ENCODE measurements around the gene VEGFC.

Gene VEGFC

DNA sequence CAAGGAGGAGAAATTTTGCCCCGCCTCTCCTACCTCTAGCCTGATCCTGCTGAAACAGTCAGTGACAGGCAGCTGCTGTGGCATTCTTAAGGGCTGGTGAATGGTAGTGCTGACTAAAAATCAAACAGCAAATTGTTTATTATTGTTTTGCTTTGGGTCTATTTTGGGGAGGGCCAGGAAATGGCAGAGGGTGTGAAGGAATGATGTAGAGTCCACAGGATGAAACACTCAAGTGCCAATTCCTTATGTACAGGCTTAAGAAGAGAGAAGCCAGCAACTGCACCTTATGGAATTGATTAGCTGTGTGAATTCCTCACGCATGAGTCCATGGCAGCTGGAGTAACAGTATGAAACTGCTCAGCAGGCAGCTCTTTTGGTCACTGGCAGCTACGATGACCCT is 39.7 kb downstream of the VEGFC start:
- H3F3A ChIP-seq (ENCODE audit: insufficient read depth, low read length), result no peaks in the 10 kb centered on the region
- no peaks in the 10 kb centered on the region for H3K36me3 ChIP-seq (ENCODE audit: insufficient read depth, low read length)
- no peaks in the 10 kb centered on the region for H3K4me1 ChIP-seq (ENCODE audit: insufficient read depth, low read length, severe bottlenecking)
- TF ChIP-seq EZH2 (IDR thresholded peaks at IDR 0.05; ENCODE audit: borderline replicate concordance, low read length), result no peak
- TF ChIP-seq, protein P1, sequence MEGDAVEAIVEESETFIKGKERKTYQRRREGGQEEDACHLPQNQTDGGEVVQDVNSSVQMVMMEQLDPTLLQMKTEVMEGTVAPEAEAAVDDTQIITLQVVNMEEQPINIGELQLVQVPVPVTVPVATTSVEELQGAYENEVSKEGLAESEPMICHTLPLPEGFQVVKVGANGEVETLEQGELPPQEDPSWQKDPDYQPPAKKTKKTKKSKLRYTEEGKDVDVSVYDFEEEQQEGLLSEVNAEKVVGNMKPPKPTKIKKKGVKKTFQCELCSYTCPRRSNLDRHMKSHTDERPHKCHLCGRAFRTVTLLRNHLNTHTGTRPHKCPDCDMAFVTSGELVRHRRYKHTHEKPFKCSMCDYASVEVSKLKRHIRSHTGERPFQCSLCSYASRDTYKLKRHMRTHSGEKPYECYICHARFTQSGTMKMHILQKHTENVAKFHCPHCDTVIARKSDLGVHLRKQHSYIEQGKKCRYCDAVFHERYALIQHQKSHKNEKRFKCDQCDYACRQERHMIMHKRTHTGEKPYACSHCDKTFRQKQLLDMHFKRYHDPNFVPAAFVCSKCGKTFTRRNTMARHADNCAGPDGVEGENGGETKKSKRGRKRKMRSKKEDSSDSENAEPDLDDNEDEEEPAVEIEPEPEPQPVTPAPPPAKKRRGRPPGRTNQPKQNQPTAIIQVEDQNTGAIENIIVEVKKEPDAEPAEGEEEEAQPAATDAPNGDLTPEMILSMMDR (IDR thresholded peaks at IDR 0.05; ENCODE audit: low read length), result no peak
- no peaks in the 10 kb centered on the region for H3K9me2 ChIP-seq (ENCODE audit: low read depth, low read length)
- no peaks in the 10 kb centered on the region for H3K27me3 ChIP-seq (ENCODE audit: insufficient read depth, low read length)
- no peak overlapping the region for H3K27ac ChIP-seq (ENCODE audit: low read depth, low read length, poor library complexity, severe bottlenecking)
- no peak overlapping the region for H3K4me3 ChIP-seq (ENCODE audit: low read depth, low read length, poor library complexity, severe bottlenecking)
- no peak overlapping the region for H2AFZ ChIP-seq (ENCODE audit: low read length)
- no peaks in the 10 kb centered on the region for H4K20me1 ChIP-seq (ENCODE audit: insufficient read depth, low read length)
- H3K9me3 ChIP-seq (ENCODE audit: low read length), result no peaks in the 10 kb centered on the region
- H3K4me2 ChIP-seq (ENCODE audit: low read length), result no peak overlapping the region
- no peaks in the 10 kb centered on the region for H3K79me2 ChIP-seq (ENCODE audit: insufficient read depth, low read length)
- no peak overlapping the region for H3K9ac ChIP-seq (ENCODE audit: low read length)

DNA sequence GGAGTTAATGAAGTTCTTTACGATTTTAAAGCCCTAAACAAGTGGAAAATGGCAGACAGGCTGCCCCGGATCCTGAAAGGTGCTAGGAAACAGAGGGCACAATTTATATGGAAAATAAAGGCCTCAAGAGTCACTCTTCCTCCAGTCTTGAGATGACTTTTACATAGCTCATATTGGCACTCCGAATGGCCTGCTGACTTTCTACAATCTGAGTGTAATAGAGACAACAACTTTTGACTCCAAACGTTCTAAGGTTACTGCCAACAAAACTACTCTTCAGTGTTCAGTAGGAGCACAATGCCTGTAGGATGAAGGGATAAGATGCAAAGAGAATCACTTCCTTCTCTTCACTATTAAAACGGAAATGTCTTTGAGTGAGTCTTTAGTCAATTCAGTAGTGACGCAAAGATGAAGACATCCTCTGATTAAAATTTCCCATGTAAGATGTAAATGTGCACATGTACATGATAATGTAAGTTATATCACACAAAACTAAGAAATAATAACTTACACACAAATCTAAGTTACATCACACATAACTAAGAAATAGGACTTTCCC is 40.5 kb downstream of the VEGFC start:
- Histone ChIP-seq H2AFZ (ENCODE audit: low read length) (no peak overlapping the region), H3K9ac (ENCODE audit: low read length) (no peak overlapping the region), H3K9me2 (ENCODE audit: low read depth, low read length) (no peaks in the 10 kb centered on the region), H3F3A (ENCODE audit: insufficient read depth, low read length) (no peaks in the 10 kb centered on the region), H3K4me1 (ENCODE audit: insufficient read depth, low read length, severe bottlenecking) (no peaks in the 10 kb centered on the region), H3K4me2 (ENCODE audit: low read length) (no peak overlapping the region), H3K27ac (ENCODE audit: low read depth, low read length, poor library complexity, severe bottlenecking) (no peak overlapping the region), H3K36me3 (ENCODE audit: insufficient read depth, low read length) (no peaks in the 10 kb centered on the region), H3K9me3 (ENCODE audit: low read length) (no peaks in the 10 kb centered on the region), H3K4me3 (ENCODE audit: low read depth, low read length, poor library complexity, severe bottlenecking) (no peak overlapping the region), H4K20me1 (ENCODE audit: insufficient read depth, low read length) (no peaks in the 10 kb centered on the region), H3K79me2 (ENCODE audit: insufficient read depth, low read length) (no peaks in the 10 kb centered on the region), H3K27me3 (ENCODE audit: insufficient read depth, low read length) (no peaks in the 10 kb centered on the region)
- TF ChIP-seq, protein P1 (IDR thresholded peaks at IDR 0.05; ENCODE audit: low read length), result no peak
- no peak for TF ChIP-seq EZH2 (IDR thresholded peaks at IDR 0.05; ENCODE audit: borderline replicate concordance, low read length)

DNA sequence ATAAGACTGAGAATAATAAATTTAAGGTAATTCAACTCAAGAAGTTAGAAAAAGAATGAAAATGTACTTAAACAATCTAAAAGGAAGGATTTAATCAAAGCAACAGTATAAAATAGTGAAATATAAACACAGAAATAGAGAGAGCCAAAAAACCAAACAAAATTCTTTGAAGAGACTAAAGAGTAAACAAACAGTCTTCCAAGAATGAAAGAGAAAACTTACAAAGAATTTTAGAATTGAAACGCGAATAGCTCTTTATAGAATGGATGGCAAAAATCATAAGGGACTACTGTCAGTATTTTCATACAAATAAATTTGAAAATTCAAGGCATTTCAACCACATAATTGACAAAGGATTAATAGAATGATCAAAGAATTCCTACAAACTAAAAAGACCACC is 41.7 kb downstream of the VEGFC start:
- no peak overlapping the region for H3K9ac ChIP-seq (ENCODE audit: low read length)
- H4K20me1 ChIP-seq (ENCODE audit: insufficient read depth, low read length), result no peaks in the 10 kb centered on the region
- H3F3A ChIP-seq (ENCODE audit: insufficient read depth, low read length), result no peaks in the 10 kb centered on the region
- TF ChIP-seq EZH2 (IDR thresholded peaks at IDR 0.05; ENCODE audit: borderline replicate concordance, low read length), result no peak
- TF ChIP-seq, protein P1 (IDR thresholded peaks at IDR 0.05; ENCODE audit: low read length), result no peak
- no peak overlapping the region for H3K4me3 ChIP-seq (ENCODE audit: low read depth, low read length, poor library complexity, severe bottlenecking)
- H3K9me2 ChIP-seq (ENCODE audit: low read depth, low read length), result no peaks in the 10 kb centered on the region
- no peaks in the 10 kb centered on the region for H3K27me3 ChIP-seq (ENCODE audit: insufficient read depth, low read length)
- no peaks in the 10 kb centered on the region for H3K36me3 ChIP-seq (ENCODE audit: insufficient read depth, low read length)
- no peak overlapping the region for H3K27ac ChIP-seq (ENCODE audit: low read depth, low read length, poor library complexity, severe bottlenecking)
- H3K9me3 ChIP-seq (ENCODE audit: low read length), result no peaks in the 10 kb centered on the region
- no peak overlapping the region for H3K4me2 ChIP-seq (ENCODE audit: low read length)
- no peaks in the 10 kb centered on the region for H3K4me1 ChIP-seq (ENCODE audit: insufficient read depth, low read length, severe bottlenecking)
- no peak overlapping the region for H2AFZ ChIP-seq (ENCODE audit: low read length)
- no peaks in the 10 kb centered on the region for H3K79me2 ChIP-seq (ENCODE audit: insufficient read depth, low read length)

Data from OCI-LY1 (cell line).